Medulla oblongata (tissue), 1 donor: ENCODE data around the gene ZNHIT3.

Source experiments
- DNase-seq: peaks from one replicate; pipeline ENCODE4 v3.0.0-alpha.2; 2015; ENCODE audit errors: extremely low spot score

The ZNHIT3 gene

DNA sequence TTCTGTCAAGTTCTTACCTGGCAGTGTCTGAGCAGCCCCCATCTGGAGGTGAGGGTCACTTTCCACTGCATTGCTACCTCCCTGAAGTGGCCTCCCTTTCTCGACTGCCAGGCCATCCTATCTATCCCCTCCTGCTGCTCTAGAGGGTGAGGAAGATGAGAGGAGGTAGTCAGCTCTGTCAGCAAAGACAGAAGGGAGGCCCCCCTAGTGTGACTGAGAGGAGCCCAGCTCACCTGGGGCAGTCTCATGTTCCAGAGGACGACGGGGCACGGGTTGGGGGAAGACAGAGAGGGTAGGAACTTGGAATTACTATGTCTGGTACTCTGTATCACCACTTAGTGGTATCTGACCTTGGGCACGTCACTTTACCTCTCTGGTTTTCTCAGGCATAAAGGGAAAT lies 26.2 kb downstream of the ZNHIT3 start:
- DNase-seq = no peak

DNA sequence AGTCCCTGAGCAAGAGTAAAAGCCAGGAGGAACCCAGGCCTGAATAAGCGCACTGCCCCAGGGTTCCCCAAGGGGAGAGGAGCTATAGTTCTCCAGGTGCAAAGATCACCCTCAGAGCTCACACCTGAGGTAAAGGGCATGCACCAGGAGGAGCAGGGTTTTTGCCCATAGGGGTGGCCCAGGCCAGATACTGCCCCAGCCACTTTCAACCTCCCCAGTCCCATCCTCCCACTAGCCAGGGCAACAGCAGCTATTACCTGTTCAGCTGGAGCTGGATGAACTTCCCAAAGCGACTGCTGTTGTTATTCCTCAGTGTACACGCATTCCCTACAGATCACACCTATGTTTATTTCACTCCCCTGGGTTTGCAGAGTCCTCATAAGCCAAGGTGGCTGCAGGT lies 28.4 kb downstream of the ZNHIT3 start:
- DNase-seq = no peak

DNA sequence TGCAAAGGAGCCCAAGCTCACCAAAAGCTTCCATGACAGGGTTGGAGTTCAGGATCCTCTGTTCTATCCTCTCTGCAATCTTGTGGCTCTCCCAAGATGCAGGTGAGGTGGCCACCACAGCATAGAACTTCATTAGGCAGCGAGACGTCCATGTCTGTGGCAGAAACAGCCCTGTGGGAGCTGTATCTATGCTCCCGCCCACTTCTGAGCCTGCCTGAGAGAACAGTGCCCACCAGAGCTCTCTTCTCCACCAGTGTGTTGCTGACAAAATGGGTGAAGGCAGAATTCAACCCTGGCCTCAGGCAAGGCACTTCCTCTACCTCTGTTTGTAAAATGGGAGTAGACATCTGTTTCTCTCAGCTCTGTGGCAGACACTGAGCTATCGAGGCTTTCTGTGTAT lies 29.4 kb downstream of the ZNHIT3 start:
- DNase-seq = no peak

DNA sequence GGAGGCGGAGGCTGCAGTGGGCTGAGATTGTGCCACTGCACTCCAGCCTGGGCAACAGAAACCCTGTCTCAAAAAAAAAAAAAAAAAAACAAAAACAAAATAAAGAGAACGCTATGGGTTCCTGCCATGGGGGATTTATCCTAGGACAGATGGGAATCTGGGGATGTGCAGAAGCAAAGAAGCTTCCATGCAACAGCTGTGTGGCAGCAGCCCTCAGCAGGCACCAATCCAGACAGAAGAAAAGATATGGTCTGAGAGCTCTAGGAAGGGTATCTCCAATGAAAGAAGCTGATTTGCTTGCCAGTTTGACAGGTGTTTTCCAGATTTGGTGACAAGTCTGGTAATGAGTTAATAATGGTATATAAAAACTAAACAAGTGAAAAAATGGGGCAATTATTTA lies 36.6 kb downstream of the ZNHIT3 start:
- DNase-seq = no peak

DNA sequence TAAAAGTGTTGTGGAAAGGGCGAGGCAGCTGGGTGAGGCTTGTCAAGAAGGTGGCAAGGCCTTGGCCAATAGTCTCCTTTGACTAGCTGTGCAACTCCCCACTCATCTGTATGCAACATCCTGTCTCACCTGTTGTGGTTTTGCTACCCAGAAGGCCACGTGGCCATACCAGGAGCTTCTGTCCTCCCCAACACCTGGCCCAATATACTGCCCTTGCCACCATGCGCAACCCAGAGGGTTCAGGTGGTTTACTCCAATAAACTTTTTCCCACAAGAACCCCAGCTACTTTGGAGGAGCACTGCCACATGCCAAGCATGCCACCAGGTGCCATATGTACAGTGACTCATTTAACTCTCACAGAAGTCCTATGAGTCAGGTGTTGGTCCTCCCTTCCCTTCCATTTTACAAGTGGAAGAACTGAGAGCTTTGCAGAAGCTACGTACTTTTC lies 38.0 kb downstream of the ZNHIT3 start:
- no peak for DNase-seq

DNA sequence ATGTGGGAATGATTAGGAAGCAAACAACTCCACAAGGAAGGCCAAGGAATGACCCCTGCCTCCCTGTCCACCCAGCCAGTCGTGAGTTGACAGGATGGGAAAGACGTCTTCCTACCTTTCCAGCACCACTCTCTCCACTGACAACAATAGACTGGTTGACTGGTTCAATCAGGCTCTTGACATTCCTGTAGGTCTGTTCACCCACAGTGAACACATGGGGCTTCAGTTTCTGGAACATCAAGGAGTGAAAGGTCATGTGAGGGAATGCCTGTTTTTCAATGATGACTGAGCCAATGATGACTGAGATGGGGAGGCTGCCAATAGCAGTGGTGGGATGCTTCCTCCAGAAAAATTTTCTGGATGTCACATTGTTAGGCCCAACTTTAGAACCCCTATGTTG lies 38.6 kb downstream of the ZNHIT3 start:
- DNase-seq = no peak

DNA sequence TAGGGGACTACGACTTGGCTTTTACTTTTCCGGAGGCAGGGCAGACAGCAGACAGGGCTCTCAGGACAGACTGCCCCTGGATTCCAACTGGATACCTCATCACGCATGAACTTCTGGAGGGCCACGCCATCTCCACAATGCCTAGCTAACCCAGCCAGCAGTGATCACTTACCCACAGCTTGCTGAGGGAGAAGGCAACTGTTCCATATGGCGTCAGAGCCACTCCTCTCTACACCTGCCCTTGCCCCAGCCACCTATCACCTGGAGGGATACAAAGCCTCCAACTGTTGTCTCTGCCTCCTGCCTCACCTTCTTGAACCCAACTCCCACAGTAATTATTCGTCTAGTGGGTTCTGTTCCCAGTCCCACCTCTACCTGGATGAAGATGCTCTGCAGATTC lies 39.4 kb downstream of the ZNHIT3 start:
- DNase-seq = no peak

DNA sequence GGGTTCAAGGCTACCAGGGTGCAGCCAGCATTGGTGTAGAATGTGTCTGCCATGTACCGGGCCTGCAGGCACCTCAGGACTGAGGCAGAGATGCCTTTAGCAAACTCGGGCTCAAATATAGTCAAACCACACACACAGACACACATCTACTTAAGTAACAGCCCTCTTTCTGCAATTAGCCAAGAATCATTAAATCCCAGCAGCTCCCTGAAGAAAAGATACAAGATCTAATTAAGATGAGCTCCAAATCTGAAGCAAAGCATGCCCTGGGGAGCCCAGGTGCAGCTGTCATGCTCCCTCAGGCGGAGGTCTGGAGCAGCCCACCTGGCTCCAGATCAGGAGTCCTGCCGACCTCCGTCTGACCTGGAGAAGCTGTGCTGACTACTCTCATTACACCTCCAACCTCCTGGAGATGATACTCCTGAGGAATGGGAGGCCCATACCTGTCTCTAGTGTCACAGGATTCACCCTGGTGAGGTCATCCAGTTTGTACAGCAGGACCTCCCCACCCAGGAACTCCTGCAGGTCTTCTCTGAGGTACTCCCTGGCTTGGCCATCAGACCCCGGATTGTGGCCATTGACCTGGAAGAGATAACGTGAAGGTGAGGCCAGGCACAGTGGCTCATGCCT lies 41.3 kb downstream of the ZNHIT3 start:
- DNase-seq = no peak

DNA sequence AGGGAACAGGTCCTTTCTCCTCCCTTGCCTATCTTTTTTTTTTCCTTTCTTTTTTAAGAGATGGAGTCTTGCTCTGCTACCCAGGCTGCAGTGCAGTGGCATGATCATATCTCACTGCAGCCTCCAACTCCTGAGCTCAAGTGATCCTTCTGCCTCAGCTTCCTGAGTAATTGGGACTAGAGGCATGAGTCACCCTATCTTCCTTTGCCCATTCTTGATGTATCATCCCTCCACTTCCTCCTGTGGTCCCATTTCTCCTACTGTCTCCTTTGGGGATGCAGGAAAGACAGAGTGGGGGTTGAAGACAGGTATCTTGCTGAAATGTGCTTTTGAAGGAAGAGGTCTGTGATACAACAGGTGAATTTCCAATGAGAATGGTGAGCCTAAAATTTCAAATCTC lies 42.6 kb downstream of the ZNHIT3 start:
- no peak for DNase-seq

DNA sequence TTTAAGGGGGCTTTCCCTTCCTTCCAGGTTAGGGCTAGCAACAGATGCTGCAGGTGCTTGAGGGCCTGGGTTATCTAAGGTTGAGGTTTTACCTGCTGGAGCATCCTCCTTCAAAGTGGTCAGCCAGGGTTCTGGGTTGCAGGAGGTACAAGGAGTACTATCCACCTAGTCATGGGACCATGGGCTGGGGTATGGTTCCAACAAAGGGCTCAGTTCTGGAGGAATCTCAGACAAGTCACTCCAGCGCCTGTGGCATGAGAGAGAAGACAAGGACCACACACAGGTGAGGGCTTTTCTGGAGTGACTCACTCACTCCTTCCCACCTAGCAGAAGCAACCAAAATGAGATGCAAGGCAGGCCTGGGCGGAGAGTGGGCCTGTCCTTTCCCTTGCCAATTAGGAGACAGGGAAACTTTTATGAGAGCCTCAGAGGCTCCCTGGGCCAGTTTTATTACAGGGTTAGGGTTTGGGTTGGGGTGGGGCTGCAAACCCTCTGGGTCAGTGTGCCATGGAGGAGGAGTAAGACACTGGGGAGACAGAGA lies 46.0 kb downstream of the ZNHIT3 start:
- DNase-seq = no peak

DNA sequence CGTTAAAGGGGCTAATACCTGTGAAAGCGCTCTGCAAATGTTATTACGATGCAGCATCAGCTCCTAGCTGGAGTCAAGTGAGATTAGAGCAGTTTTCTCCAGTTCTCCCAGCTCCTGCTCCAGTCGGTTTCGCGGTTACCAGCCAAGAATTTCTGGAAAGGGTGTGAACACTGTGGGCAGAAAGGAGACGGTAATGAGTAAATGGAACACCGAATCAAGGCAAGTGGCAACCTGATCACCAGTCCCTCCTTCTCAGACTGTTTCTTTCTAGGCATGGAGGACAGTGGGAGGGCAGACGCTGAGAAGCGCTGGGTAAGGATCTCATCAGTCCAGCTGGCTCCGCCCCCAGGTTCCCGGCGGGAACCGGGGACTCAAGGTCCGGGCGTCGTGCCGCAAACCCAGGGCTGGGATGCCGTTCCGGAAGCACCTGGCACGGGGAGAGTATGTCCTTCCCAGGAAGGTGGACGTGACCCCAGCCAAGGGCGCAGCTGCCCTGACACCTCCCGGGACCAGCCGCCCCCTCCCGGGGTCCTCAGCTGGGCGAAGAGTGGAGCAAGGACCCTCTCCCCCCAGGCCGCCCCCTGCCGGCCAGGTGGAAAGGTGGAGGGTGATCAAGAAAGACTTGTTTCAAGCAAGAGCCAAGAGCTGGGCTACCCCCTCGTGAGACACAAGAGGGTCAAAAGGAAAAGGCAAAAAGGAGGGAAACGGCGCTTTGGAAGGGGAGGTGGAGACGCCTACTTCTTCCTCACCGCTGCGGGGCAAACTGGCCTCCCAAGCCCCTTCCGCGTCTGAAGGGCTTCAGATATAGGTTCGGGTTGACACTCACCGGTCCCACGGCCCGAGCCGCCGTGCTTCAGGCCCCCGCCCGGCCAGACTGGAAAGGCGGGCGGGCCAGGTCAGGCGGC lies 47.7 kb downstream of the ZNHIT3 start:
- peak; percentile 21 for DNase-seq

DNA sequence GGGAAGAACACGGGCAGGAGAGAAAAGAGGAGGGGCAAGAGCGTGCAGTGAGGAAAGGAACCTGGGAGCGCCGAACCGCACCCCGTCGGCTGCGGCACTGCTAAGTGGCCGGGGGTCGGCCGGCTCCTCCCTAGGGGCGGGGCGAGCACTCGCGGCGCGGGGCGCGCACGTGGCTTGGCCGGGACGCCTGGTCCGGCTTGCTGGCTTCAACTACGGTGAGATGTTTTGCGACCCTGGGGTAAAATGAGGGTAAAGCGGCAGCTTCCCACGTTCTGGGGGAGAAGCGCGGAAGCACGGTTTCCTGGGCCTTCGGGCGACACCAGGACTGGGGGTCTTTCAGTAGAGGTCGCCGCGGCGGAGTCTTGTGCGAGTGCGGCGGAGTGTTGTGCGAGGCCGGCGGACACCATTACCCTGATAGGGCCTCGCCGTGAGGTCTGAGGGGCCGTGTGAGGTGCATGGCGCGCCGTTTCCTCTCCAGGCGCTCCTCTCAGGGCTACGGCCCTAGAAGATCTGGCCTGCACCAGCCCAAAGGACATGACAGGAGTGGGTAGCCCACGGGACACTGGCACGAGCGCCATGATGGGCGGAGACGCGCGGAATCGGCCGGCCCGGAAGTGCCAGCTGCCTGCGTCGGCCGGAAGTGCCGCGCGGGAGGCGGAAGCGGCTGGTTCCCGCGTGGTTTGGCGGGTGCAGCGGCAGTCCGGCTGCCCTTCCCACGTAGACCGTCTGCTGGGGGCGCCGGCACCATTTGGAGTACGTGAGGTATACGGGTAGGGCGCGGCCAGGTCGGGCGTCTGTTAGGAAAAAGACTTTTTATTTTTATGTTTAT lies 48.6 kb downstream of the ZNHIT3 start, which contains the start of the genes MYO19 and PIGW:
Gene MYO19, minus strand, starts transcription at position 29 of the 829 bp plus-strand sequence. CDS start 2,330 bp downstream, outside the sequence.
Gene PIGW, plus strand, starts transcription at position 148 of the 829 bp plus-strand sequence. CDS start 2,115 bp downstream, outside the sequence.
- DNase-seq = peak; percentile 87

DNA sequence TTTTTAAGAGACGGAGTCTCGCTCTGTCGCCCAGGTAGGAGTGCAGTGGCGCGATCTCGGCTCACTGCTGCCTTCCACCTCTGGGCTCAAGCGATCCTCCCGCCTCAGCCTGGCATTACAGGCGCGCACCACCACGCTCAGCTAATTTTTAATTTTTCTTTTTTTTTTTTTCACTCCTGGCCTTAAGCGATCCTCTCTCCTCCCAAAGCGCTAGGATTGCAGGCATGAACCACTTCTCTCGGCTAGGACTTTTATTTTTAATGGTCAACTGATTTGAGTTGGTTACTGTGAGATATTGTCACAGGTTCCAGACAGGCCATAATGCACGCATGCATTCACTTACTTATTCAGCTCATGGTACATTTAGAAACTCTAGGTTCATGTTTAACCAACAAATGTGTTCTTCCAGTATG lies 49.2 kb downstream of the ZNHIT3 start:
- no peak for DNase-seq

DNA sequence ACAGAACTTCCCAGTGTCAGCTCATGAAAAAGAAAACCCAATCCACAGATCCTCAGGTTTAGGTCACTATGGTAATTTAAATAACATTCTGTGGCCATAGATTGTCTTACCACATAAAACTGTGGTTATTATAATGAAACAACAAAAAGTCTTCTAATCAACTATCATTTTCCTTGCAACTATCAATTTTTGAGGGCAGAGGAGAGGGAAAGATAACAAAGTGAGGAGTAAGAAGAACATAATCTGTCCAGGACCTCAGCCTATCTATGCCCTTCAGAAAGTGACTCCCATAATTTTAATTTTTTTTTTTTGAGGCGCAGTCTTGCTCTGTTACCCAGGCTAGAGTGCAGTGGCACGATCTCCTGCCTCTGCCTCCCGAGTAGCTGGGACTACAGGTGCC lies 54.2 kb downstream of the ZNHIT3 start:
- no peak for DNase-seq

DNA sequence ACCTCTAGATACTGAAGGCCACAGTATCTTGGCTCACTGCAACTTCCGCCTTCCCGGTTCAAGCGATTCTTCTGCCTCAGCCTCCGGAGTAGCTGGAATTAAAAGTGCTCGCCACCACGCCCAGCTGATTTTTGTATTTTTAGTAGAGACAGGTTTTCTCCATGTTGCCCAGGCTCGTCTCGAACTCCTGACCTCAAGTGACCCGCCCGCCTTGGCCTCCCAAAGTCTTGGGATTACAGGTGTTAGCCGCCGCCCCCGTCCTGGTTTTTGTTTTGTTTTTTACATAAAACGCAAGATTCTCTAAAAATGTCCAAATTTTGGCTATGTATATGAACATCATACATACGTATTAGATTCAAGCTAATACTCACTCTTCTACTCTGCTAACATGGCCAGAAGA lies 56.3 kb downstream of the ZNHIT3 start:
- DNase-seq = no peak

DNA sequence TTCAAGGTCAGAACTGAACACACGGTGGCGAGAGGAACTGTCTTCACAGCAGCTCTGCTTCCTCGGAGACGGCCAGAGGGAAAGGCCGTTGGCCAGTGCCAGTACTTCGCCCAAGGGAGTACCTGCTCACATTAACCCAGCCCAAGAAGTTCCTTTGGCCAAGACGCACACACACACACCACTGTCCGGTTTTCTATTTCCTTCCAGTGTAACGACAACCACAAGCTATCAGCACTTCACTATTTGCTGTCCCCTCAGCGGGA lies 57.5 kb downstream of the ZNHIT3 start:
- peak; percentile 40 for DNase-seq

DNA sequence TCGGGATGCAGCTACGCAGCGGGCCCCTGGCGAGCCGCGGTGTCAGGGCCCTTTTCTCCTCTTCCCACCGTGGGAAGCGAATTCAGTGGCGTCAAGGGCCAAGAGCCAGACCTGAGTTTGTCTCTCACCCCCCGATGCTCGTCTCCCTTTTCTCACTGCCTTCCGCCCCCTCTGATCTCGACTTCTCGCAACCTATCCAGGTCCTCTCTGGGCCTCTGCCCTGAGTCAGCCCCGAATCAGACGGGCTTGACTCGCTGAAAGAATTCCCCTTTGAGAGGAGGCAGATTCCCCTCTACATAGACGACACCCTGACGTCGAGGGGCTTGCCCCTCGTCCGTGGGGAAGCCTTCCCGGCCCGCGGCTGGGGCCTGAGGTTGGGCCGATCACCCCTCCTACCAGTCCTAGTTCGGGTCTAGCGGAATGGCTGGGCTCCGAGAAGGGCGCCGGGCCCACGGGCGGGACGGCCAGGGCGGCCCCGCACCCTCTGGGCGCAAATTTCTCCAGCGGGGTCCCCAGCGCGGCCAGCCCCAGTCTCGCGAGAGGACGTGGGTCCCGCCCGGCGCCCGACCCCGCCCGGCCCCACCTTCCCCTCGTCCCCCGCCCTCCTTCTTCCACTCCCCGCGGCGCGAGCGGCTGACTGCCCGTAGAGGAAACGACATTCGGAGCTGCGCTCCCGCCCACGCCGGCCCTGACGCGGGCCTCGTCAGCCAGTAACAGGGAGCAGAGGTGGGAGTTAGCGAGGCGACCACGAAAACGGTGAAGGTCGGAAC lies 58.0 kb downstream of the ZNHIT3 start, which contains the start of gene GGNBP2:
Gene GGNBP2, plus strand, starts transcription at position 613 of the 770 bp plus-strand sequence. CDS start 806 bp downstream, outside the sequence.
- peak; percentile 94 for DNase-seq

DNA sequence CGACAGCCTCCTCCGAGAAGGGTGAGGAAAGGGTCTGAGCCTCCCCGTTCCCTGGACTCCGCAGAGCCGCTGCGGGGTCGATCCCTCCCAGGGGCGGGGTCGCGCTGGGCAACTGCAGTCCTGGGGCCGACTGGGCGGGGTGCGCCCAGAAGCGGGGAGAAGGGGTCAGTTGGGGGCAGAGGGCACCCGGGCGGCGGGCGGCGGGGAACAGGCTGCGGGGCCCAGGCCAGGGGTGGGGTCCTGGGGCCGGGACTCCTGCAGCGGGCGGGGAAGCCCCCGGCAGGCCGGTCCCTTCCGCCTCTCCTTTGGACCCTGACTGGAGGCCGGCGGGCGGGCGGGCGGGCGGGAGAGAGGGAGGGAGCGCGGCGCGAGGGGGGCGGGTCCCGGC lies 58.6 kb downstream of the ZNHIT3 start:
- DNase-seq = no peak
